Neural cell (in vitro differentiated cells): Measurements from ENCODE around the gene RANBP10. TPM values are rescaled to one million over a fixed set of nuclear protein-coding genes. Genes with fewer than 3 reads are reported as not detected.

Source experiments
- H2AFZ ChIP-seq: fragments of 200-600, 300-800 bp; sonication (generic), shearing (Covaris generic); 2 replicates; pipeline ENCODE4 v1.6.0; 2014; ENCODE audit warnings: low read depth, mild to moderate bottlenecking, antibody characterized with exemption, low read length, moderate library complexity
- H3F3A ChIP-seq: fragments of 200-600 bp; shearing (Covaris generic); 2 replicates; pipeline ENCODE4 v1.6.1; 2016; ENCODE audit warnings: mild to moderate bottlenecking, moderate library complexity, mixed read lengths, antibody characterized with exemption, low read length; ENCODE audit not compliant: insufficient read depth, poor library complexity, severe bottlenecking
- H3K27ac ChIP-seq: fragments of 200-600, 300-800 bp; sonication (generic), shearing (Covaris generic); 2 replicates; pipeline ENCODE4 v1.5.1; 2014; ENCODE audit warnings: mild to moderate bottlenecking, low read length, moderate library complexity
- H3K27me3 ChIP-seq: fragments of 300-800, 200-600 bp; sonication (generic), shearing (Covaris generic); 2 replicates; pipeline ENCODE4 v1.6.0; 2014; ENCODE audit warnings: mild to moderate bottlenecking, low read depth, low read length, moderate library complexity; ENCODE audit not compliant: insufficient read depth
- H3K36me3 ChIP-seq: fragments of 300-800, 200-600 bp; sonication (generic), shearing (Covaris generic); 2 replicates; pipeline ENCODE4 v1.5.1; 2014; ENCODE audit warnings: mild to moderate bottlenecking, antibody characterized with exemption, low read length, moderate library complexity; ENCODE audit not compliant: insufficient read depth
- H3K4me2 ChIP-seq: fragments of 300-800, 200-600 bp; sonication (generic), shearing (Covaris generic); 2 replicates; pipeline ENCODE4 v1.6.0; 2014; ENCODE audit warnings: mild to moderate bottlenecking, low read length
- H3K4me3 ChIP-seq: fragments of 300-800, 200-600 bp; sonication (generic), shearing (Covaris generic); 2 replicates; pipeline ENCODE4 v1.5.1; 2014; ENCODE audit warnings: mild to moderate bottlenecking, low read length, moderate library complexity
- H3K79me2 ChIP-seq: fragments of 200-600 bp; shearing (Covaris generic); replicated peaks from 2 replicates; pipeline ENCODE4 v1.6.0; 2014; ENCODE audit warnings: mild to moderate bottlenecking, low read length, moderate library complexity; ENCODE audit not compliant: insufficient read depth
- H3K9ac ChIP-seq: fragments of 300-800, 200-600 bp; sonication (generic), shearing (Covaris generic); 2 replicates; pipeline ENCODE4 v1.6.1; 2016; ENCODE audit warnings: mild to moderate bottlenecking, low read length, mixed read lengths
- H3K9me2 ChIP-seq: fragments of 200-600 bp; shearing (Covaris generic); 2 replicates; pipeline ENCODE4 v1.6.1; 2016; ENCODE audit warnings: mild to moderate bottlenecking, low read length, mixed read lengths; ENCODE audit not compliant: insufficient read depth
- H3K9me3 ChIP-seq: fragments of 200-600, 300-800 bp; sonication (generic), shearing (Covaris generic); 2 replicates; pipeline ENCODE4 v1.6.1; 2016; ENCODE audit warnings: mild to moderate bottlenecking, mixed run types, low read length, moderate library complexity, mixed read lengths
- H4K20me1 ChIP-seq: fragments of 200-600 bp; shearing (Covaris generic); 2 replicates; pipeline ENCODE4 v1.6.1; 2016; ENCODE audit warnings: mild to moderate bottlenecking, mixed run types; ENCODE audit not compliant: insufficient read depth
- EP300 ChIP-seq: fragments of 450-650 bp; conservative IDR thresholded peaks from 2 replicates; pipeline ENCODE4 v1.6.1; 2014; ENCODE audit warnings: antibody characterized with exemption, mild to moderate bottlenecking, moderate library complexity; ENCODE audit not compliant: poor library complexity, severe bottlenecking
- EZH2 ChIP-seq: fragments of 200-600, 300-800 bp; shearing (Covaris generic), sonication (generic); IDR thresholded peaks from 2 replicates; pipeline ENCODE4 v1.6.1; 2014; ENCODE audit warnings: antibody characterized with exemption, low read length, borderline replicate concordance, mild to moderate bottlenecking; ENCODE audit not compliant: insufficient read depth, poor library complexity, severe bottlenecking
- MXI1 ChIP-seq: fragments of 450-650 bp; conservative IDR thresholded peaks from 2 replicates; pipeline ENCODE4 v1.6.1; 2014; ENCODE audit warnings: antibody characterized with exemption, mild to moderate bottlenecking; ENCODE audit not compliant: poor library complexity, severe bottlenecking
- POLR2AphosphoS5 ChIP-seq: IDR thresholded peaks from 2 replicates; pipeline ENCODE4 v1.6.1; 2012
- RAD21 ChIP-seq: fragments of 450-650 bp; conservative IDR thresholded peaks from 2 replicates; pipeline ENCODE4 v1.6.1; 2014; ENCODE audit warnings: antibody characterized with exemption, mild to moderate bottlenecking, moderate library complexity
- SMC3 ChIP-seq: fragments of 450-650 bp; conservative IDR thresholded peaks from 2 replicates; pipeline ENCODE4 v1.6.1; 2014; ENCODE audit warnings: antibody characterized with exemption, mild to moderate bottlenecking, moderate library complexity; ENCODE audit not compliant: poor library complexity
- TAF1 ChIP-seq: IDR thresholded peaks from 2 replicates; pipeline ENCODE4 v1.6.1; 2012; ENCODE audit warnings: low read depth
- polyA plus RNA-seq: library from polyadenylated mRNA; depleted of rRNA; stranded (reverse); fragments of >200 nt; gene quantifications from 2 replicates; pipeline ENCODE4 v1.2.3, GENCODE V29; 2014
- TF ChIP-seq, protein P1 (sequence below): fragments of 450-650 bp; IDR thresholded peaks from 2 replicates; pipeline ENCODE4 v1.5.1; 2014; ENCODE audit warnings: antibody characterized with exemption, mild to moderate bottlenecking, moderate library complexity; ENCODE audit not compliant: poor library complexity, severe bottlenecking
- TF ChIP-seq, protein P2 (sequence below): IDR thresholded peaks from 2 replicates; pipeline ENCODE4 v1.6.1; 2012; ENCODE audit warnings: borderline replicate concordance

Gene RANBP10
- polyA plus RNA-seq, 1 donor from 2014 or later = 10.9 TPM

- Histone ChIP-seq H3K4me3 (no peak overlapping the region), H3K9ac (no peak overlapping the region), H3F3A (no peaks in the 10 kb centered on the region), H3K36me3 (no peaks in the 10 kb centered on the region), H4K20me1 (no peaks in the 10 kb centered on the region), H3K9me3 (no peaks in the 10 kb centered on the region), H3K27ac (no peak overlapping the region), H3K4me2 (no peak overlapping the region), H3K27me3 (no peaks in the 10 kb centered on the region), H3K9me2 (no peaks in the 10 kb centered on the region), H3K79me2 (no peaks in the 10 kb centered on the region), H2AFZ (no peak overlapping the region)
- no peak for TF ChIP-seq SMC3
- no peak for TF ChIP-seq EP300
- TF ChIP-seq RAD21 = no peak
- TF ChIP-seq POLR2AphosphoS5 = no peak
- TF ChIP-seq MXI1 = no peak
- TF ChIP-seq, protein P1, sequence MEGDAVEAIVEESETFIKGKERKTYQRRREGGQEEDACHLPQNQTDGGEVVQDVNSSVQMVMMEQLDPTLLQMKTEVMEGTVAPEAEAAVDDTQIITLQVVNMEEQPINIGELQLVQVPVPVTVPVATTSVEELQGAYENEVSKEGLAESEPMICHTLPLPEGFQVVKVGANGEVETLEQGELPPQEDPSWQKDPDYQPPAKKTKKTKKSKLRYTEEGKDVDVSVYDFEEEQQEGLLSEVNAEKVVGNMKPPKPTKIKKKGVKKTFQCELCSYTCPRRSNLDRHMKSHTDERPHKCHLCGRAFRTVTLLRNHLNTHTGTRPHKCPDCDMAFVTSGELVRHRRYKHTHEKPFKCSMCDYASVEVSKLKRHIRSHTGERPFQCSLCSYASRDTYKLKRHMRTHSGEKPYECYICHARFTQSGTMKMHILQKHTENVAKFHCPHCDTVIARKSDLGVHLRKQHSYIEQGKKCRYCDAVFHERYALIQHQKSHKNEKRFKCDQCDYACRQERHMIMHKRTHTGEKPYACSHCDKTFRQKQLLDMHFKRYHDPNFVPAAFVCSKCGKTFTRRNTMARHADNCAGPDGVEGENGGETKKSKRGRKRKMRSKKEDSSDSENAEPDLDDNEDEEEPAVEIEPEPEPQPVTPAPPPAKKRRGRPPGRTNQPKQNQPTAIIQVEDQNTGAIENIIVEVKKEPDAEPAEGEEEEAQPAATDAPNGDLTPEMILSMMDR = no peak
- TF ChIP-seq, protein P2, sequence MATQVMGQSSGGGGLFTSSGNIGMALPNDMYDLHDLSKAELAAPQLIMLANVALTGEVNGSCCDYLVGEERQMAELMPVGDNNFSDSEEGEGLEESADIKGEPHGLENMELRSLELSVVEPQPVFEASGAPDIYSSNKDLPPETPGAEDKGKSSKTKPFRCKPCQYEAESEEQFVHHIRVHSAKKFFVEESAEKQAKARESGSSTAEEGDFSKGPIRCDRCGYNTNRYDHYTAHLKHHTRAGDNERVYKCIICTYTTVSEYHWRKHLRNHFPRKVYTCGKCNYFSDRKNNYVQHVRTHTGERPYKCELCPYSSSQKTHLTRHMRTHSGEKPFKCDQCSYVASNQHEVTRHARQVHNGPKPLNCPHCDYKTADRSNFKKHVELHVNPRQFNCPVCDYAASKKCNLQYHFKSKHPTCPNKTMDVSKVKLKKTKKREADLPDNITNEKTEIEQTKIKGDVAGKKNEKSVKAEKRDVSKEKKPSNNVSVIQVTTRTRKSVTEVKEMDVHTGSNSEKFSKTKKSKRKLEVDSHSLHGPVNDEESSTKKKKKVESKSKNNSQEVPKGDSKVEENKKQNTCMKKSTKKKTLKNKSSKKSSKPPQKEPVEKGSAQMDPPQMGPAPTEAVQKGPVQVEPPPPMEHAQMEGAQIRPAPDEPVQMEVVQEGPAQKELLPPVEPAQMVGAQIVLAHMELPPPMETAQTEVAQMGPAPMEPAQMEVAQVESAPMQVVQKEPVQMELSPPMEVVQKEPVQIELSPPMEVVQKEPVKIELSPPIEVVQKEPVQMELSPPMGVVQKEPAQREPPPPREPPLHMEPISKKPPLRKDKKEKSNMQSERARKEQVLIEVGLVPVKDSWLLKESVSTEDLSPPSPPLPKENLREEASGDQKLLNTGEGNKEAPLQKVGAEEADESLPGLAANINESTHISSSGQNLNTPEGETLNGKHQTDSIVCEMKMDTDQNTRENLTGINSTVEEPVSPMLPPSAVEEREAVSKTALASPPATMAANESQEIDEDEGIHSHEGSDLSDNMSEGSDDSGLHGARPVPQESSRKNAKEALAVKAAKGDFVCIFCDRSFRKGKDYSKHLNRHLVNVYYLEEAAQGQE = no peak
These were observed 32.5 kb downstream of the RANBP10 start for GRCh38 chr16:67773569-67774456.

DNA sequence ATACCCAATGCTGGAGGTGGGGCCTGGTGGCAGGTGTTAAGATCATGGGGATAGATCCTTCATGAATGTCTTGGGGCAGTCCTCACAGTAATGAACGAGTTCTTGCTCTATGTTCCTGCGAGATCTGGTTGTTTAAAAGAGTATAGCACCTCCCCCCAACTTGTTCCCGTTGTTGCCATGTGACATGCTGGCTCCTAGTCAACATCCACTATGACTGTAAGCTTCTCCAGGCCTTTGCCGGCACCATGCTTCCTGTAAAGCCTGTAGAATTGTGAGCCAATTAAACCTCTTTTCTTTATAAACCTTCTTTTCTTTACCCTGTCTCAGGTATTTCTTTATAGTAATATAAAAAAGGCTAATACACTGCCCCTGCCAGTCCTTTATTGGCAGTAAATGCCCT lies 33.3 kb downstream of the RANBP10 start:
- H2AFZ ChIP-seq = no peak overlapping the region
- no peak overlapping the region for H3K27ac ChIP-seq
- H3F3A ChIP-seq = no peaks in the 10 kb centered on the region
- no peak overlapping the region for H3K4me2 ChIP-seq
- no peak for TF ChIP-seq RAD21
- TF ChIP-seq, protein P1 = no peak
- TF ChIP-seq, protein P2 = no peak
- TF ChIP-seq SMC3 = no peak
- no peak for TF ChIP-seq MXI1
- no peak for TF ChIP-seq POLR2AphosphoS5
- no peak for TF ChIP-seq EZH2
- TF ChIP-seq TAF1 = no peak
- no peak for TF ChIP-seq EP300
- no peaks in the 10 kb centered on the region for H3K36me3 ChIP-seq
- no peaks in the 10 kb centered on the region for H3K9me3 ChIP-seq
- no peaks in the 10 kb centered on the region for H3K27me3 ChIP-seq
- no peaks in the 10 kb centered on the region for H4K20me1 ChIP-seq
- H3K9ac ChIP-seq = no peak overlapping the region
- H3K4me3 ChIP-seq = no peak overlapping the region
- no peaks in the 10 kb centered on the region for H3K9me2 ChIP-seq
- no peaks in the 10 kb centered on the region for H3K79me2 ChIP-seq
